Measurements from ENCODE around the gene PARD3B. TPM values are rescaled to one million over a fixed set of nuclear protein-coding genes. Genes with fewer than 3 reads are reported as not detected.

PARD3B gene
- total RNA-seq, 1 donor from 2014 or later, result 29.7 TPM

DNA sequence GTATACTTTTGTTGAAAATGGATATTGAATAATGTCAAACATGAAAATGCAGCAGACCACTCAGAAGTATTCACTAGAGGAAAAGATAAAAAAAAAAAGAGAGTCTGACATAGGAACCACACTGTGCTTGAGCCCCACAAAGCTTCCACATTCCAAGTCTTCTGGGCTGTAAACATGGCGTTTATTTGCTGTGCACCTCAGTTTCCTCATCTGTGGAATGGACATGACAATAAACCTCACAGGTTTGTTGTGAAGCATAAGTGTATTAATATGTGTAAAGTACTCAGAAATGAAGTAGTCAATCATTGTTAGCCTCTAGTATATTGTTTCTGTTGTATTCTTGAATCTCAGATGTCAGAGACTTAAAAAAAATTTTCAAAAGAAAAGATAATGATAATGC lies 611.2 kb downstream of the PARD3B start:
- Mint-ChIP-seq H3K27me3 (no peaks in the 10 kb centered on the region), H3K4me1 (ENCODE audit: low read depth) (no peaks in the 10 kb centered on the region), H3K36me3 (ENCODE audit: insufficient read depth) (peaks cover 13% of the 10 kb centered on the region), H3K27ac (no peak overlapping the region), H3K9me3 (ENCODE audit: low read depth) (peaks cover 5% of the 10 kb centered on the region), H3K4me3 (ENCODE audit: low read depth) (no peak overlapping the region)
- no peak for DNase-seq (ENCODE audit: low spot score, unreplicated experiment)
- TF ChIP-seq, protein P1, sequence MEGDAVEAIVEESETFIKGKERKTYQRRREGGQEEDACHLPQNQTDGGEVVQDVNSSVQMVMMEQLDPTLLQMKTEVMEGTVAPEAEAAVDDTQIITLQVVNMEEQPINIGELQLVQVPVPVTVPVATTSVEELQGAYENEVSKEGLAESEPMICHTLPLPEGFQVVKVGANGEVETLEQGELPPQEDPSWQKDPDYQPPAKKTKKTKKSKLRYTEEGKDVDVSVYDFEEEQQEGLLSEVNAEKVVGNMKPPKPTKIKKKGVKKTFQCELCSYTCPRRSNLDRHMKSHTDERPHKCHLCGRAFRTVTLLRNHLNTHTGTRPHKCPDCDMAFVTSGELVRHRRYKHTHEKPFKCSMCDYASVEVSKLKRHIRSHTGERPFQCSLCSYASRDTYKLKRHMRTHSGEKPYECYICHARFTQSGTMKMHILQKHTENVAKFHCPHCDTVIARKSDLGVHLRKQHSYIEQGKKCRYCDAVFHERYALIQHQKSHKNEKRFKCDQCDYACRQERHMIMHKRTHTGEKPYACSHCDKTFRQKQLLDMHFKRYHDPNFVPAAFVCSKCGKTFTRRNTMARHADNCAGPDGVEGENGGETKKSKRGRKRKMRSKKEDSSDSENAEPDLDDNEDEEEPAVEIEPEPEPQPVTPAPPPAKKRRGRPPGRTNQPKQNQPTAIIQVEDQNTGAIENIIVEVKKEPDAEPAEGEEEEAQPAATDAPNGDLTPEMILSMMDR (IDR thresholded peaks at IDR 0.05; ENCODE audit: unreplicated experiment), result no peak

DNA sequence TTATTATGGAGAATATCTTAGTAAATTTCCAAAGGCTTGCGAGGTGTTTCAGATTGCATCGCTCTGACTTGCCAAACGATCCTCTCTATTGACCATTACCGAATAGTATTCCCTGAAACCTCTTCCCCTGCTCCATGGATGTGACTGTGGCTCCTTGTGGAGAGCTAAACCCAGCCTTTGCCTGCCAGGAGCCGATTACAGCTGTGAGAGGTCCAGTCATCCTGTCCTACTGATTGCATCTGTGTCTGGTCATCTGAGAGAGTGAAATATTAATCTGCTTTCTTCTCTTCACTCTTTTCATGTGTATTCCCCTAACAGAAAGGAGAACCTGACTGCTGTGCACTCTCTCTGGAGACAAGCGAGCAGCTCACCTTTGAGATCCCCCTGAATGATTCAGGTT lies 613.1 kb downstream of the PARD3B start:
- H3K4me3 Mint-ChIP-seq (ENCODE audit: low read depth), result no peak overlapping the region
- no peak overlapping the region for H3K27ac Mint-ChIP-seq
- no peaks in the 10 kb centered on the region for H3K27me3 Mint-ChIP-seq
- H3K36me3 Mint-ChIP-seq (ENCODE audit: insufficient read depth), result peaks cover 9% of the 10 kb centered on the region
- peaks cover 1% of the 10 kb centered on the region for H3K9me3 Mint-ChIP-seq (ENCODE audit: low read depth)
- H3K4me1 Mint-ChIP-seq (ENCODE audit: low read depth), result no peaks in the 10 kb centered on the region
- TF ChIP-seq, protein P1 (IDR thresholded peaks at IDR 0.05; ENCODE audit: unreplicated experiment), result no peak
- DNase-seq (ENCODE audit: low spot score, unreplicated experiment), result no peak

DNA sequence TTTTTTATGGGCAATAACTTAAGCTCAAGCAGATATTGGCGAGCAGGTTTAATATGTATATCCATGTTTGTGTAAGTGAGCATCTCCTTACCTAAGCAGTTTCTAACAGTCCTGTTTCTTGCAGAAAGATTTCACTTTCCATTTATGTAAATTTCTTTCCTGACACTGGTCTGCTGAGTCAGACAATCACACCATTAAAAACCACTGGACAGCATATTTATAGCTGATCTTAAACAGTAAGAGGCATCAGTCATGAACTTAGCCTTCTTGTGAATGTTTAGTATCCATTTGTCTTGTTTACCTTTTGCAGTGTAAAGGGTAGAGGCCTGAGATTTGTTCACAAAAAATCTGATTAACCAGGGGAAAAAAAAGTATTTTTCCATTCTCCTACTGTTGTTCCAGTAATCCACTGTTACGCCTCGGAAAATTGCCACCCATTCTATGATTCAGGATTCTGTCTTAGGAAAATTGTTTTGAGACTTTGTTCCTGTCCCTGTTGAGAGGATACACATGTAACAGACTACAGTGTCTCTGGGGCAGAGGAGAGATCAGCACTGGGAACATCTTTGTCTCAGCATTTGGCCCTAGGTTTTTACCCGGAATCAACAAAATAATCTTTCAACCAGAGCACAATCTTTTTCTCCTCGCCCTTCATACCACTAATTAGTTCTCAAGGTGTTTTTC lies 616.0 kb downstream of the PARD3B start:
- DNase-seq (ENCODE audit: low spot score, unreplicated experiment), result no peak
- H3K9me3 Mint-ChIP-seq (ENCODE audit: low read depth), result no peaks in the 10 kb centered on the region
- TF ChIP-seq, protein P1 (IDR thresholded peaks at IDR 0.05; ENCODE audit: unreplicated experiment), result no peak

DNA sequence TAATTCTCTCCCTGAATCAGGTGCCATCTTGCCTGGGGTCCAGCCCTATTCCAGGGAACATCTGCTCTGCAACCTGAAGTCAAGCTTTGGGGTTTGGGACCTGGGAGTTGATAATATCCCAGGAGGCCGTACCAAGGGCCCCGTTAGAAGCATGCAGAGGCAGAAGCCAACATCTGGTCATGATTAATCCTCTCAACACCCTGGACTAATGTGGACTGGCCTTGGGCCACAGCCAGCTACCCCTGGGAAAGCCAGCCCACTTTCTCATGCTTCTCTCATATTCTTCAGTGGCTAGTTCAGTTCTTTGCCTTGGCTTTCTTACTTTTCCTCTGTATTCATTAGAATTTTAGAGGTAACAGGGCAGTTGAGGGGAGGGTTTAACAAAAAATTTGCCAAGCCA lies 621.5 kb downstream of the PARD3B start:
- Mint-ChIP-seq H3K4me1 (ENCODE audit: low read depth) (peaks cover 9% of the 10 kb centered on the region), H3K4me3 (ENCODE audit: low read depth) (no peak overlapping the region), H3K9me3 (ENCODE audit: low read depth) (no peaks in the 10 kb centered on the region), H3K27me3 (no peaks in the 10 kb centered on the region), H3K36me3 (ENCODE audit: insufficient read depth) (peaks cover 3% of the 10 kb centered on the region), H3K27ac (no peak overlapping the region)
- DNase-seq (ENCODE audit: low spot score, unreplicated experiment), result no peak
- TF ChIP-seq, protein P1 (IDR thresholded peaks at IDR 0.05; ENCODE audit: unreplicated experiment), result no peak

More for the DNA sequence above, 616.0 kb downstream of the PARD3B start:
- no peak overlapping the region for H3K27ac Mint-ChIP-seq
- H3K4me3 Mint-ChIP-seq (ENCODE audit: low read depth), result no peak overlapping the region
- no peaks in the 10 kb centered on the region for H3K4me1 Mint-ChIP-seq (ENCODE audit: low read depth)
- H3K27me3 Mint-ChIP-seq, result no peaks in the 10 kb centered on the region
- H3K36me3 Mint-ChIP-seq (ENCODE audit: insufficient read depth), result peaks cover 4% of the 10 kb centered on the region

- H3K9me3 Mint-ChIP-seq (ENCODE audit: low read depth), result no peaks in the 10 kb centered on the region
- no peak overlapping the region for H3K4me3 Mint-ChIP-seq (ENCODE audit: low read depth)
- peaks cover 9% of the 10 kb centered on the region for H3K4me1 Mint-ChIP-seq (ENCODE audit: low read depth)
- no peak for DNase-seq (ENCODE audit: low spot score, unreplicated experiment)
- H3K27me3 Mint-ChIP-seq, result no peaks in the 10 kb centered on the region
- no peak overlapping the region for H3K27ac Mint-ChIP-seq
- H3K36me3 Mint-ChIP-seq (ENCODE audit: insufficient read depth), result peaks cover 3% of the 10 kb centered on the region
- TF ChIP-seq, protein P1 (IDR thresholded peaks at IDR 0.05; ENCODE audit: unreplicated experiment), result no peak
Observed at GRCh38 chr2:205169012-205169411, 623.7 kb downstream of the PARD3B start.

Data from progenitor cell of endocrine pancreas (in vitro differentiated cells).